GM06990 (cell line): ENCODE results near the gene NFATC3.

Experiments
- DNase-seq: peaks from one replicate; pipeline ENCODE4 v3.0.0-alpha.2; 2011; ENCODE audit not compliant: insufficient read length; ENCODE audit errors: extremely low read depth
- H3K27me3 ChIP-seq: replicated peaks from 2 replicates; pipeline ENCODE4 v1.6.0; 2011; ENCODE audit warnings: low read length; ENCODE audit not compliant: control insufficient read depth, insufficient read depth
- H3K36me3 ChIP-seq: 2 replicates; pipeline ENCODE4 v1.5.1; 2011; ENCODE audit warnings: low read length; ENCODE audit not compliant: control insufficient read depth, insufficient read depth
- H3K4me3 ChIP-seq: replicated peaks from 2 replicates; pipeline ENCODE4 v1.5.1; 2011; ENCODE audit warnings: low read depth, mild to moderate bottlenecking, control low read depth, low read length
- CTCF ChIP-seq: IDR thresholded peaks from 2 replicates; pipeline ENCODE4 v1.5.1; 2011; ENCODE audit warnings: low read length, control low read depth, mild to moderate bottlenecking, inconsistent platforms; ENCODE audit not compliant: insufficient read depth, poor library complexity, severe bottlenecking

NFATC3 gene

GRCh38 chr16:68234188-68235107, 149.3 kb downstream of the NFATC3 start:
- no peaks in the 10 kb centered on the region; the same call in 1 of the 2 replicates for H3K36me3 ChIP-seq
- no peak overlapping the region for H3K4me3 ChIP-seq
- TF ChIP-seq CTCF = no peak
- DNase-seq = no peak
- H3K27me3 ChIP-seq = no peaks in the 10 kb centered on the region

- no peak overlapping the region for H3K4me3 ChIP-seq
- no peak for TF ChIP-seq CTCF
- no peaks in the 10 kb centered on the region for H3K27me3 ChIP-seq
- no peaks in the 10 kb centered on the region; the same call in 1 of the 2 replicates for H3K36me3 ChIP-seq
- DNase-seq = no peak
Observed at GRCh38 chr16:68235108-68235886, 150.1 kb downstream of the NFATC3 start.

- DNase-seq = no peak
- TF ChIP-seq CTCF = no peak
- peak within 1 kb of the TSS; percentile 58 for H3K4me3 ChIP-seq
- H3K27me3 ChIP-seq = no peaks in the 10 kb centered on the region
- H3K36me3 ChIP-seq = no peaks in the 10 kb centered on the region; the same call in 1 of the 2 replicates
Observed at GRCh38 chr16:68235887-68236136, 150.6 kb downstream of the NFATC3 start, which contains the start of gene ESRP2. ESRP2 (minus strand) TSS chr16:68236127; CDS start chr16:68236045, 82 bp downstream.

GRCh38 chr16:68236137-68236825, 151.1 kb downstream of the NFATC3 start:
- peak overlapping the region; percentile 58 for H3K4me3 ChIP-seq
- no peaks in the 10 kb centered on the region for H3K27me3 ChIP-seq
- H3K36me3 ChIP-seq = no peaks in the 10 kb centered on the region; the same call in 1 of the 2 replicates
- no peak for TF ChIP-seq CTCF
- peak; percentile 62 for DNase-seq

GRCh38 chr16:68236826-68237242, 151.7 kb downstream of the NFATC3 start:
- H3K27me3 ChIP-seq = no peaks in the 10 kb centered on the region
- peak; percentile 50 for DNase-seq
- no peaks in the 10 kb centered on the region; the same call in 1 of the 2 replicates for H3K36me3 ChIP-seq
- TF ChIP-seq CTCF = no peak
- peak overlapping the region; percentile 58 for H3K4me3 ChIP-seq
